SU-DHL-6 (cell line): ENCODE measurements around the gene KLHDC7B.

ENCODE experiments used
- EZH2phosphoT487 ChIP-seq: fragments of 200-600 bp; sonication (generic), shearing (Covaris generic); conservative IDR thresholded peaks from 2 replicates; pipeline ENCODE4 v1.6.1; 2018; ENCODE audit warnings: mild to moderate bottlenecking, antibody characterized with exemption, low read length, moderate library complexity, mixed read lengths
- TF ChIP-seq, protein P1 (sequence below): fragments of 200-600 bp; sonication (generic); IDR thresholded peaks from one replicate; pipeline ENCODE4 v1.5.1; 2017; ENCODE audit warnings: antibody characterized with exemption, mild to moderate bottlenecking, low read length, moderate library complexity; ENCODE audit not compliant: insufficient read depth, poor library complexity, severe bottlenecking

DNA sequence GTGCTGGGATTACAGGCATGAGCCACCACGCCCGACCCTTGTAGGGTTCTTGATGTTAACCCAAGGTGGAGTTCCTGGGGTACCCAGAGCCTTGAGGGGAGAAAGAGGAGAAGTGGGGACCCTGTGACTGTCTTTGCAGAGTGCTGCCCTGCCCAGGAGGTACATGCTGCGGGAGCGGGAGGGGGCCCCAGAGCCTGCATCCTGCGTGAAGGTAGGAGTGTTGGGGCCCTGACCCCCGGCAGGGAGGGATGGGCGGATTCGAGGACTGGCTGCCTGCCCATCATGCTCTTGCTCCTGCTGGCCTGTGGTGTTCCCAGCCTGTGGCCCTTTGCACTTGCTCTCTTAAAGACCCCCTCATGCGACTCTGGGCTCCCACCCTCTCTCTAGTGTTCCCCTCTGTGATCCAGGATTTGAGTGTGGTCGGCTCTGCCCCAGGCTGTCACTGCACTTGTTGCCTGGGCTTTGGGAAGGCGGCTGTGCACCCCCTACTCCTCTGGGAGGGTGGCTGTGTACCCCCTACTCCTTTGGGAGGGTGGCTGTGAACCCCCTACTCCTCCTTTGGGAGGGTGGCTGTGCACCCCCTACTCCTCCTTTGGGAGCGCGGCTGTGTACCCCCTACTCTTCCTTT is 24.8 kb upstream of the KLHDC7B start:
- TF ChIP-seq, protein P1, sequence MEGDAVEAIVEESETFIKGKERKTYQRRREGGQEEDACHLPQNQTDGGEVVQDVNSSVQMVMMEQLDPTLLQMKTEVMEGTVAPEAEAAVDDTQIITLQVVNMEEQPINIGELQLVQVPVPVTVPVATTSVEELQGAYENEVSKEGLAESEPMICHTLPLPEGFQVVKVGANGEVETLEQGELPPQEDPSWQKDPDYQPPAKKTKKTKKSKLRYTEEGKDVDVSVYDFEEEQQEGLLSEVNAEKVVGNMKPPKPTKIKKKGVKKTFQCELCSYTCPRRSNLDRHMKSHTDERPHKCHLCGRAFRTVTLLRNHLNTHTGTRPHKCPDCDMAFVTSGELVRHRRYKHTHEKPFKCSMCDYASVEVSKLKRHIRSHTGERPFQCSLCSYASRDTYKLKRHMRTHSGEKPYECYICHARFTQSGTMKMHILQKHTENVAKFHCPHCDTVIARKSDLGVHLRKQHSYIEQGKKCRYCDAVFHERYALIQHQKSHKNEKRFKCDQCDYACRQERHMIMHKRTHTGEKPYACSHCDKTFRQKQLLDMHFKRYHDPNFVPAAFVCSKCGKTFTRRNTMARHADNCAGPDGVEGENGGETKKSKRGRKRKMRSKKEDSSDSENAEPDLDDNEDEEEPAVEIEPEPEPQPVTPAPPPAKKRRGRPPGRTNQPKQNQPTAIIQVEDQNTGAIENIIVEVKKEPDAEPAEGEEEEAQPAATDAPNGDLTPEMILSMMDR = no peak
- no peak for TF ChIP-seq EZH2phosphoT487
